Large intestine (tissue), 3 donors: ENCODE data around the gene PMIS2. TPM values are rescaled to one million over a fixed set of nuclear protein-coding genes. Genes with fewer than 3 reads are reported as not detected.

Experiments used
- DNase-seq, 2 donors: peaks; one replicate each; pipeline versions ENCODE4 v3.0.0 to v3.0.0-alpha.2; 2013
- H3K27ac ChIP-seq: one replicate; pipeline ENCODE4 v1.5.1; 2013; ENCODE audit warnings: low read length
- H3K27me3 ChIP-seq: 2 replicates; pipeline ENCODE4 v1.6.1; 2013; ENCODE audit warnings: low read length; ENCODE audit not compliant: control insufficient read depth, insufficient read depth
- H3K36me3 ChIP-seq: 2 replicates; pipeline ENCODE4 v1.6.1; 2013; ENCODE audit warnings: low read length; ENCODE audit not compliant: control insufficient read depth, insufficient read depth
- H3K4me1 ChIP-seq: one replicate; pipeline ENCODE4 v1.6.1; 2013; ENCODE audit warnings: low read length; ENCODE audit not compliant: control insufficient read depth, insufficient read depth
- H3K4me3 ChIP-seq: one replicate; pipeline ENCODE4 v1.5.1; 2013; ENCODE audit warnings: low read length
- H3K9me3 ChIP-seq: one replicate; pipeline ENCODE4 v1.6.1; 2013; ENCODE audit warnings: mild to moderate bottlenecking, low read depth, low read length, moderate library complexity; ENCODE audit not compliant: control insufficient read depth
- WGBS: methylation state at CpG from one replicate; pipeline ENCODE4 v1.1.5; 2013; ENCODE audit warnings: low lambda C conversion rate; ENCODE audit not compliant: insufficient coverage; 5-methylcytosine and 5-hydroxymethylcytosine counted together
- polyA plus RNA-seq: library from polyadenylated mRNA; unstranded; fragments of 120-200 nt; gene quantifications from one replicate; pipeline ENCODE4 v1.2.1, GENCODE V29; 2013

The PMIS2 gene
- polyA plus RNA-seq, 1 donor: not detected

DNA sequence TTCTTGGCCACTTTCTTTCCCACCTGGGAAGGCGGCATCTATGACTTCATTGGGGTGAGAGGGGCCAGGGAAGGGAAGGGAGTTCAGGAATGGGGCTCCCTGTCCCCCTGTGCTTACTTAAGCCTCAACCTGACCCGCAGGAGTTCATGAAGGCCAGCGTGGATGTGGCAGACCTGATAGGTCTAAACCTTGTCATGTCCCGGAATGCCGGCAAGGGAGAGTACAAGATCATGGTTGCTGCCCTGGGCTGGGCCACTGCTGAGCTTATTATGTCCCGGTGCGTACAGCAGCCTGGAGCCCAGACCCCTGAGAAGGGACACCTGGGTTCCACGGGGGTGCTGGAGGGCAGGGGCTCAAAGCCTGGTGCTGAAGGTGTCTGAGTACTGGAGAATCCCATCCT, 39.4 kb upstream of the PMIS2 start:
- Histone ChIP-seq H3K4me3 (peak overlapping the region; percentile 91), H3K36me3 (peaks cover 10% of the 10 kb centered on the region), H3K27ac (no peak overlapping the region), H3K27me3 (no peaks in the 10 kb centered on the region), H3K9me3 (no peaks in the 10 kb centered on the region), H3K4me1 (peaks cover 12% of the 10 kb centered on the region)
- WGBS: no CpG with 5 or more reads among the region's 8 CpGs
- no peak for DNase-seq

DNA sequence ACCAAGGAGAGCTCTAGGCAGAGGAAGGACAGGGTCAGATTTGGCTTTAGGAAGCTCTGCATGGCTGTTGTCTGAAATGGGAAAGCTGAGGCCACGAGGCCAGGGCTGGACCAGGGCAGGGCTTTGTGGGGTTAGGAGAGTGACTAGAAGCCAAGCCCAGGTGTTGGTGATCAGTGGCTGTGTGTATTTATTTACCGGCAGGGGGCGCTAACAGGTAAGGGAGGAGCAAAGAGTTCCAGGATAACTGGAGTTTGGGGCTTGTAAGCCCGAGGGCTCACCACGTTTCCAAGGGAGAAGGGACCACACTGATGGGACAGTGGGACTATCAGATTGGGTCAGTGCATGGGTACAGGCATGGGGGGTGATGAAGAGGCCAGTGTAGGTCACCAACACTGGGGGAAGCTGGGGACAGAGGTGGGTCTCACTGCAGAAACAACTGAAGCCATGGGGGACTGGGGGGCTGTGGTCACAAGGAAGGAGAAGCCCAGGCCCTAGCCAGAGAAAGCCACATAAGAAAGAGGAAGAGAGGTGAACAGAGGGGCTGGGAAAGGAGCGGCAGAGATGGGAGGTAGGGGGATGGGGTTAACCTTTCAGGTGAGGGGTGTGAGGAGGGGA, 36.7 kb upstream of the PMIS2 start:
- peak in 1 of 2 donors; percentile 46 for DNase-seq
- Histone ChIP-seq H3K27ac (no peak overlapping the region), H3K27me3 (peaks cover 2% of the 10 kb centered on the region), H3K36me3 (peaks cover 10% of the 10 kb centered on the region), H3K4me1 (peaks cover 9% of the 10 kb centered on the region), H3K4me3 (no peak overlapping the region), H3K9me3 (no peaks in the 10 kb centered on the region)
- no CpG with 5 or more reads among the region's 6 CpGs for WGBS

DNA sequence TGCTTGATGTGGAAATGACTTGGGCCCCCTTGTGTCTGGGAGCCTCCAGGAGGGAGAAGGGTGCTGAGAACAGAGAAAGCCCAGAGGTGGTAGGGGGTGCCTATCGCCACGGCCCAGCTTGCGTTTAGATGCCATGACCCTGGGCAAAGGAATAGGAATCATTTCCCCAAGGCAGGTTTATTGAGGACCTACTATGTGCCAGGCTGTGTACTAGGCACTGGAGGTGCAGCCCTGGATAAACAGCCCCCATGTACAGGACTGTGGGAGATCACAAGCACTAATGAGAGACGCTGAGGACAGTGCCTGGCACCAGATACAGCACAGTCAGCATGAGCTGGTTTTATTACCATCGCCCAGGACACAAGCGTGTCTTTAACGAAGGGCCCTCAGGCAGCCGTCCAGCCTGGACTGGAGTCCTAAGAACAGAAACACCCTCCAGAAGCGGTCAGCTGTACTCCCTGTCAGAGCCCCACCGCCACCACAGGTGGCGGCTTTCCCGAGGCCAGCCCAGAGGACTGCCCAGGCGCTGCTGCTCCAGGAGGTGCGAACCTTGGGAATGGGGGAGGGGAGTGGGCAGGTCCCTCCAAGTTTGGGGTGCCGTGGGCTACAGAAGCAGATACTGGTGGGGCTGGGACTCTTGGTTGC, 36.0 kb upstream of the PMIS2 start:
- Histone ChIP-seq H3K9me3 (no peaks in the 10 kb centered on the region), H3K4me1 (peaks cover 4% of the 10 kb centered on the region), H3K36me3 (peaks cover 10% of the 10 kb centered on the region), H3K27ac (no peak overlapping the region), H3K4me3 (no peak overlapping the region), H3K27me3 (peaks cover 3% of the 10 kb centered on the region)
- DNase-seq: no peak
- WGBS: no CpG with 5 or more reads among the region's 15 CpGs

DNA sequence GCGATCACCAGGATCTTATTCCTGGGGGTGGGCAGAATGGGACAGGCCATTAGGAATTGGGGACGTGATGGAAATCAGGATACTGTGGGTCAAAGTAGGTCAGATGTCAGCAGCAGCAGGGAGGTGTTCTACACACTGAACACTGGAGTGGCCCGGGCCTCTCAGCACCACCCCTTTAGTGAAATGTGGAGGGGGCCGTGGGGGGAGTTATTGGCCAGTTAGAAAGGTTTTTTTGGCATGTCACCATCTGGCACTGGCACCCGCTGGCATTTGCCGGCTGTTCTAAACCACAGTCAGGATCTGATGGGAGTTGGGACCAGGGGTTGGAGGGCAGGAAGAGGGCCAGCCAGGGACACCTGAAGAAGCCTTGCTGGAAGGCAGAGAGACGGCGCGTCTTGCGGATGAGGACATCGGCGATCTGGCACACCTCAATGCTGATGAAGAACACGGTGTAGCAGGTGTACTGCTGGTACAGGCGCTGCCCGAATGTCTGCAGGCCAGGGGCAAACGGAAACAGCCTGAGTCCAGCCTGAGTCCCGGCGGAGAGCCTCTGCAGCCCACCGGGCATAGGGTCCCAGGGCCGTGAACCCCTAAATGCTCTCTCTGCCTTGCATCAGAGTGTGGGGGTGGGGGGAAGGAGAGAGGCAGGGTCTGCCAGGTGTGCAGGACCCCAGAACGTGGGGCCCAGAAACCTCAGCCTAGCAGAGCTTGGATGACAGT, 34.7 kb upstream of the PMIS2 start:
- H3K4me3 ChIP-seq: no peak overlapping the region
- no peak for DNase-seq

DNA sequence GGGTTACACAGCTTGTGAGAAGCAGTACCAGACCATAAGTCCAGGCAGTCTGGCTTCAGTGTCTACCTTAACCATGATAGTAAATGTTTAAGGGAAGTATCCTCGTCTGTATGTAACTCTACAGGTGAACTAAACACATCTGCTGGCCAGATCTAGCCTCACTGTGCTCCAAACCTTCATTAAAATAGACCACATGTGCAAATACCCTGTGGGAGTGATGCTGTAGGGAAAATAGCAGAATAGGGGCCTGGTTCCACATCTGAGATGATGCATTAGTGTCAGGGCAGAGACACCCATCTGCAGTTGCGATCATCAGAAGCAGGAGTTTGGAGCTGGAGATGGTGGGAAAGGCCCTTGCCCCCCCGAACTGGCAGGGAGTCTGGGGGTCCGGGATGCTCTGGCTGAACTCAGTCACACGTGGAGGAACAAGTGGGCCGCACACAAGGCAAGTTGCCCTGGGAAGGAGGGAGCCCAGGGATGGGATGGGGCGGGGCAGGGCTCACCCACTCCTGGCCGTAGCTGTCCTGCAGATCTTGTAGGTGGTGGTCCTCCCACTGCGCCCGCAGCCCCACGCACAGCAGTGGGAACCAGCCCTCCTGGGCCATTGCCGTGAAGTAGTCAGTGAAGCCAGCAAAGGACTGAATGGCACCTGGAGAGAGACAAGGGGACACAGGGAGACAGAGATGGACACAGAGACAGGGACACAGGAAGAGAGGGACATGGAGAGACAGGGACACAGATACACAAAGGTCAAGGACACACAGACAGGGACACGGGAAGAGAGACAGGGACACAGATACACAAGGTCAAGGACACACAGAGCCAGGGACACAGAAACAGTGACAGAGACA, 33.2 kb upstream of the PMIS2 start:
- Histone ChIP-seq H3K36me3 (peaks cover 2% of the 10 kb centered on the region), H3K4me1 (no peaks in the 10 kb centered on the region), H3K9me3 (no peaks in the 10 kb centered on the region), H3K4me3 (no peak overlapping the region), H3K27me3 (peaks cover 25% of the 10 kb centered on the region), H3K27ac (no peak overlapping the region)
- no peak for DNase-seq
- WGBS: no CpG with 5 or more reads among the region's 13 CpGs

More for the DNA sequence above, 34.7 kb upstream of the PMIS2 start:
- H3K4me1 ChIP-seq: peaks cover 4% of the 10 kb centered on the region
- H3K27me3 ChIP-seq: peaks cover 10% of the 10 kb centered on the region
- WGBS: no CpG with 5 or more reads among the region's 21 CpGs
- H3K27ac ChIP-seq: no peak overlapping the region
- peaks cover 10% of the 10 kb centered on the region for H3K36me3 ChIP-seq
- H3K9me3 ChIP-seq: no peaks in the 10 kb centered on the region

DNA sequence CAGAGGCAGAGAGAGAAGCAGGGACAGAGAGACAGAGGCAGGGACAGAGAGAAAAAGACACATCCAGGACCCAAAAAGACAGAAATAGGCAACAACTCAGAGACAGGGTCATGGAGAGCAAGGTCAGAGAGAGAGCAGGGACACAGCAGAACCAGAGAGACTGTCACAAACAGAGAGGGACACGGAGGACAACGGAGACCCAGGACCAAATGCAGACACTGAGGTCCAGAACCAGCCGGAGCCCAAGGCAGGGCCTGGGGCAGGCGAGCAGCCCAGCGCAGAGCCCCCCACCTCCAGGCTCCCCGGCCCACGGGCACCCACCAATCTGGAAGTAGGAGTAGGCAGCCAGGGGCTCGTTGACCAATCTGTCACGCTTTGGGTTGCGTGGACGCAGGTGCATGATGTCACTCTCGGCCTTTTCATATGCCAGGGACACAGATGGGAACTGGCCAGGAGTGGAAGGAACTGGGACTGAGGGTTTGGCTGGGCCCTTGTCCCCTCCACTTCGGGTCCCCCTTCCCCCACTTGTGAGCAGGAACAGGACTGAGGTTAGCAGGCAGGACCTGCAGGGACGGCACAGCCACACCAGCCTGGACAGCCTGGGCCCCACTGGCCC, 32.5 kb upstream of the PMIS2 start:
- WGBS: no CpG with 5 or more reads among the region's 14 CpGs
- Histone ChIP-seq H3K27ac (no peak overlapping the region), H3K4me3 (no peak overlapping the region), H3K36me3 (no peaks in the 10 kb centered on the region), H3K9me3 (peaks cover 6% of the 10 kb centered on the region), H3K4me1 (no peaks in the 10 kb centered on the region), H3K27me3 (peaks cover 32% of the 10 kb centered on the region)
- no peak for DNase-seq

DNA sequence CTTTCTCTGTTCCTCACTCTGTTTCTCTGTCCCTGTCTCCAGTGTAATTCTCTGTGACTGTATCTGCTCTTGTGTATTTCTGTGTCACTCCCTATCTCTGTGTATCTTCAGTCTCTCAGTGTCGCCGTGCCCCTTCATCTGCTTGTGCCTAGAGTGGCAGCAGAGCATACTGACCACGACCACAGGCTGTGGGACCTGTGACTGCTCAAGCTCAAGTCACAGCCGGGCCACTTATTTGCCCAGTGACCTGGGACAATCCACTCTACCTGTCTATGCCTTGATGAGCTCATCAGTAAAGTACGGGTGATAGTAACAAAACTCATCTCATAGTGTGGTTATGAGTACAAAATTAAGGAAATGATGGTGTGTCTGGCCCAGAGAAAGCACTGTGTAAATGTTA, 31.9 kb upstream of the PMIS2 start:
- no peaks in the 10 kb centered on the region for H3K4me1 ChIP-seq
- H3K27ac ChIP-seq: no peak overlapping the region
- peaks cover 8% of the 10 kb centered on the region for H3K9me3 ChIP-seq
- peaks cover 38% of the 10 kb centered on the region for H3K27me3 ChIP-seq
- DNase-seq: no peak
- no peaks in the 10 kb centered on the region for H3K36me3 ChIP-seq
- no CpG with 5 or more reads among the region's 5 CpGs for WGBS
- H3K4me3 ChIP-seq: no peak overlapping the region

DNA sequence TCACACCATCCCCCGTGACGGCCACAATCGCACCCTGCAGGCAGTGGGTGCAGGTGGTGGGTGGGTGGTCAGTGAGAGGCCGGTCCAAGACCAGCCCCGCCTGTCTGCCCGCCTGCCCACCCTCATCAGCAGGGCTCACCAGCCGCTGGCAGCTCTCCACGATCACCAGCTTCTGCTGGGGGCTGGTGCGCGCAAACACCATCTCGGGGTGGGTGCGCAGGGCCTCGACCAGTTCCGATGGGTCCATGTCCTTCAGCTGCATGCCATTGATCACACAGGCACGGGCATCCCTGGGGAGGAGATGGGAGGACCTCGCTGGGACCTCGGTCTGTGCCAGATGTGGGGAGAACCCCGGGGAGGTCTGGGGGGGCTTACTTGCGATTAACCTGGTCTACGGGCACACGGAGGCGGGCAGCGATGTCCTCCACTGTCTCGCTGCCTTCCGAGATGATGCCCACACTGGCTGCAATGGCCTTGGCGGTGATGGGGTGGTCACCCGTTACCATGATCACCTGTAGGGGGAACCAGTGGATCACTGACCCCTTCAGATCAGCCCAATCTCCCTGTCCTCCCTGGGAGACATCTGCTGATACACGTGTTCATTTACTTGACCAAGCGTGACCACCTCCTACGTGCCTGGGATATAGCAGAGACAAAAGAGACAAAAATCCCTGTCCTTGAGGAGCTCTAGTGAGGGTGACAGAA, 30.5 kb upstream of the PMIS2 start:
- 19% methylated on average over 3 of the region's 30 CpGs for WGBS
- Histone ChIP-seq H3K4me3 (no peak overlapping the region), H3K9me3 (peaks cover 8% of the 10 kb centered on the region), H3K27ac (no peak overlapping the region), H3K4me1 (no peaks in the 10 kb centered on the region), H3K36me3 (no peaks in the 10 kb centered on the region), H3K27me3 (peaks cover 49% of the 10 kb centered on the region)
- DNase-seq: no peak

DNA sequence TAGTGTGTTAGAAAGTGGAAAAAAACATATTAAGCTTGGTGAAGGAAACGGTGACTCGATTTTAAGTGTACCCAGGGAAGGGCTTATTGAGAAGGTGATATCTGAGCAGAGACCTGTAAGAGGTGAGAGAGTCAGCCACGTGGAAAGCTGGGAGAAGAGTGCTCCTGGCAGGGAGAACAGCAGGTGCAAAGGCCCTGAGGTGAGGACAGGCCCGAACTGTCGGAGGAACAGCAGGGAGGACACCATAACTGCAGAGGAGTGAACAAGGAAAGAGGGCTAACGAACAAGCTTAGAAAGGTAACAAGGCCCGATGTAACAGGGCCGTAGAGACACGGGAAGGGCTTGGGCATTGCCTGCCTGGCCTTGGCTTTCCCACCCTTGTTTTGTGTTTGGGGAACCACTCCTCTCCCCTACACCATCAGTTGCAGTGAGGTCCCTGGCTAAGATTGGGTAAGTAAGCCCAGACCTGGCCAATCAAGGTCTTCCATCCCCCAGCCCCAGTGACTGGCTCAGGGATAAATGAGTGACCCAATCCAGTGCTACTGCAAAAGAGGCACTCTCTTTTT, 29.9 kb upstream of the PMIS2 start:
- H3K27ac ChIP-seq: no peak overlapping the region
- peaks cover 8% of the 10 kb centered on the region for H3K9me3 ChIP-seq
- no peak for DNase-seq
- no peaks in the 10 kb centered on the region for H3K4me1 ChIP-seq
- no peak overlapping the region for H3K4me3 ChIP-seq
- no peaks in the 10 kb centered on the region for H3K36me3 ChIP-seq
- 92% methylated on average over 2 of the region's 9 CpGs for WGBS
- peaks cover 49% of the 10 kb centered on the region for H3K27me3 ChIP-seq
